ENCODE data around the gene SLC5A1. TPM values are rescaled to one million over a fixed set of nuclear protein-coding genes. Genes with fewer than 3 reads are reported as not detected.

SLC5A1 gene
- total RNA-seq, 2 donors from 2014 or later, result 0.33 to 7.0 TPM

- Histone ChIP-seq H3K36me3 (replicated peaks in 1 of 2; ENCODE audit: insufficient read depth in 1 of 2, low read depth in 2 of 2) (no peaks in the 10 kb centered on the region), H3K27ac (no peak overlapping the region), H3K9me3 (no peaks in the 10 kb centered on the region), H3K4me1 (peaks cover 16% of the 10 kb centered on the region), H3K4me3 (no peak overlapping the region), H3K27me3 (no peaks in the 10 kb centered on the region)
- TF ChIP-seq, protein P1, sequence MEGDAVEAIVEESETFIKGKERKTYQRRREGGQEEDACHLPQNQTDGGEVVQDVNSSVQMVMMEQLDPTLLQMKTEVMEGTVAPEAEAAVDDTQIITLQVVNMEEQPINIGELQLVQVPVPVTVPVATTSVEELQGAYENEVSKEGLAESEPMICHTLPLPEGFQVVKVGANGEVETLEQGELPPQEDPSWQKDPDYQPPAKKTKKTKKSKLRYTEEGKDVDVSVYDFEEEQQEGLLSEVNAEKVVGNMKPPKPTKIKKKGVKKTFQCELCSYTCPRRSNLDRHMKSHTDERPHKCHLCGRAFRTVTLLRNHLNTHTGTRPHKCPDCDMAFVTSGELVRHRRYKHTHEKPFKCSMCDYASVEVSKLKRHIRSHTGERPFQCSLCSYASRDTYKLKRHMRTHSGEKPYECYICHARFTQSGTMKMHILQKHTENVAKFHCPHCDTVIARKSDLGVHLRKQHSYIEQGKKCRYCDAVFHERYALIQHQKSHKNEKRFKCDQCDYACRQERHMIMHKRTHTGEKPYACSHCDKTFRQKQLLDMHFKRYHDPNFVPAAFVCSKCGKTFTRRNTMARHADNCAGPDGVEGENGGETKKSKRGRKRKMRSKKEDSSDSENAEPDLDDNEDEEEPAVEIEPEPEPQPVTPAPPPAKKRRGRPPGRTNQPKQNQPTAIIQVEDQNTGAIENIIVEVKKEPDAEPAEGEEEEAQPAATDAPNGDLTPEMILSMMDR (IDR thresholded peaks at IDR 0.05), result no peak
- intact Hi-C loops (cut with DNase I), result loop anchor here (10.0 kb wide), 1 partner anchor 99 kb away; no protein-coding TSS in a partner anchor
- ATAC-seq (no peak), DNase-seq (no peak)
Observed at GRCh38 chr22:32083814-32084213, 40.8 kb downstream of the SLC5A1 start.

- intact Hi-C loops (cut with DNase I), result loop anchor here (10.0 kb wide), 1 partner anchor 103 kb away; no protein-coding TSS in a partner anchor
- WGBS, 2 donors, result 31 to 33% methylated on average over 3 of the region's 3 CpGs
- TF ChIP-seq POLR2A (IDR thresholded peaks at IDR 0.05), result no peak
- TF ChIP-seq, protein P1 (IDR thresholded peaks at IDR 0.05), result no peak
- H3K9me3 ChIP-seq, result no peaks in the 10 kb centered on the region
- DNase-seq (no peak), ATAC-seq (no peak)
- no peaks in the 10 kb centered on the region for H3K36me3 ChIP-seq (replicated peaks in 1 of 2; ENCODE audit: insufficient read depth in 1 of 2, low read depth in 2 of 2)
- no peak overlapping the region for H3K4me3 ChIP-seq
- no peak overlapping the region for H3K27ac ChIP-seq
- no peaks in the 10 kb centered on the region for H3K27me3 ChIP-seq
- H3K4me1 ChIP-seq, result no peaks in the 10 kb centered on the region
Observed at GRCh38 chr22:32088084-32088483, 45.0 kb downstream of the SLC5A1 start.

- no peak for ATAC-seq
- Histone ChIP-seq H3K36me3 (replicated peaks in 1 of 2; ENCODE audit: insufficient read depth in 1 of 2, low read depth in 2 of 2) (no peaks in the 10 kb centered on the region), H3K9me3 (no peaks in the 10 kb centered on the region), H3K27me3 (no peaks in the 10 kb centered on the region), H3K27ac (no peak overlapping the region), H3K4me3 (no peak overlapping the region), H3K4me1 (no peaks in the 10 kb centered on the region)
- TF ChIP-seq POLR2A (IDR thresholded peaks at IDR 0.05), result no peak
- WGBS, 2 donors, result 17 to 28% methylated on average over 1 of the region's 1 CpG
- intact Hi-C loops (cut with DNase I), result no loop called here
- DNase-seq, result no peak
Observed at GRCh38 chr22:32097018-32097417, 54.0 kb downstream of the SLC5A1 start.

GRCh38 chr22:32097881-32098499, 54.9 kb downstream of the SLC5A1 start:
- Histone ChIP-seq H3K36me3 (replicated peaks in 1 of 2; ENCODE audit: insufficient read depth in 1 of 2, low read depth in 2 of 2) (no peaks in the 10 kb centered on the region), H3K4me1 (no peaks in the 10 kb centered on the region), H3K27me3 (no peaks in the 10 kb centered on the region), H3K9me3 (no peaks in the 10 kb centered on the region), H3K4me3 (no peak overlapping the region), H3K27ac (no peak overlapping the region)
- no peak for DNase-seq
- TF ChIP-seq, protein P1 (IDR thresholded peaks at IDR 0.05), result no peak
- no peak for TF ChIP-seq POLR2A (IDR thresholded peaks at IDR 0.05)
- ATAC-seq, result no peak
- intact Hi-C loops (cut with DNase I), result no loop called here

DNA sequence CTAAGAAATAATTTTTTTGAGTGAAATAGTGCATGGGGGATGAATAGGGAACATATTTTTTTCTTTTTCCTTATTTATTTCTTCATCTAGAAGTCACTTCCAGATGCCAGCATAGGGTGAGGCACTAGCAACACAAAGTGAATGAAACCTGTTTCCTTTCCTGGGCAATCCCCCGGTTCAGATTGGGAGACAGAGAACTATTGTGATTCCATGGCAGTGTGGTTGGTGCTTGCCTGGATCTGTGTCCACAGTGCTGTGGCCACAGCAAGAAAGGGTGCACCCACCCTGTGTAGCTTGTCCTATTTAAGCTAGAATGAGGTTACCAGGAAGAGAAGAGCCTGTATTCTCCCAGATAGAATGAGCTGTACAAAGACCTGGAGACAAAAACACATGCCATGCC, 57.6 kb downstream of the SLC5A1 start:
- intact Hi-C loops (cut with DNase I), result no loop called here
- Histone ChIP-seq H3K36me3 (replicated peaks in 1 of 2; ENCODE audit: insufficient read depth in 1 of 2, low read depth in 2 of 2) (no peaks in the 10 kb centered on the region), H3K27ac (no peak overlapping the region), H3K4me1 (no peaks in the 10 kb centered on the region), H3K27me3 (no peaks in the 10 kb centered on the region), H3K9me3 (no peaks in the 10 kb centered on the region), H3K4me3 (no peak overlapping the region)
- DNase-seq (no peak), ATAC-seq (no peak)
- TF ChIP-seq, protein P1 (IDR thresholded peaks at IDR 0.05), result no peak
- no peak for TF ChIP-seq POLR2A (IDR thresholded peaks at IDR 0.05)
- 10 to 21% methylated on average over 1 of the region's 1 CpG for WGBS, 2 donors
